ENCODE measurements around the gene PDZD8.

PDZD8 gene

DNA sequence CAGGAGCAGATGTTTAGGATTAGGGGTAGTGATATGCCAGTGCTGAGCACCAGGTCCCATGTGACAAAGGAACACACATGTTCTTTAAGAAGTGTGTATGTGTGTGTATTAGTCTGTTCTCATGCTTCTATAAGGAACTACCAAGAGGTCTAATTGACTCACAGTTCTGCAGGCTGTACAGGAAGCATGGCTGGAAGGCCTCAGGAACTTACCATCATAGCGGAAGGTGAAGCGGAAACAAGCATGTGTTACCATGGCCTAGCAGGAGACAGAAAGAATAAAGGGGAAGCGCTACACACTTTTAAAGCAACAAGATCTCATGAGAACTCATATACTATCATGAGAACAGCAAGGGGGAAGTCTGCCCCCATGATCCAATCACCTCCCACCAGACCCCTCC, 22.8 kb upstream of the PDZD8 start:
- DNase-seq (ENCODE audit: low read depth), result no peak

DNA sequence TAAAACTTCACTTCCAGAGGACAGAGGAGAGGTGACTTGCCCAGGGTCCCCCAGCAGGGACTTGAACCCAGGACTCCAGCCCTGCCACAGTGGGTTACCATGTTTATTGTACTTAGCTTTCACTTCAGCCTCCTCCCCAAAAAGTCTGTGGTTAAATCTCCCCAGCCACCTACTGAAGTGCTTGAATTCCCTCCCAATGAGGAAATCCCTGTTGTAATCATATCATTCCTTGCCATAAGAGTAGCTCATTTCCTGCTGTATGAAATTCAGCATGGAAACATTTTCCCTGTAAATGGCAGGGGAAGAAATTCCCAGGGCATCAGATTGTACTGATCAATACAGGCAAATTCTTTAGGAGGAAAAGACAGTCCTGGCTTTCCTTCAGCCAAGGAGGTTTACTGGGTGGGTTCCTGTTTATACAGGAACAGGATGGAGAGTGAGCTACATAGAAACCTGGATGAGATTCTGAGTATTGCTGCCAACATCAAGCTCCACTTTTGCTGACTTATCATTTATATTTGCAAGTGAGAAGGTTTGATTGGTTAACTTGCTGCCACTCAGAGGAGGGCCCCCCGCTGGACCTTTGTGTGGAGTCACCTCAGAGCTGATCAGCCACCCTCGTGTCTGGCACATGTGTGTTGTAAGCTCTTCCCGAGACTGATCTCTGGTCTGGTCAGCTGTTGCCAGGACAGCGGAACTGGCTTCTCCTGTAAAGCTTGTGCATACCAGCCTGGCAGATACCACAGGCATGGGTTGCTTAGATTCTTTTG, 16.4 kb upstream of the PDZD8 start:
- no peak for DNase-seq (ENCODE audit: low read depth)

DNA sequence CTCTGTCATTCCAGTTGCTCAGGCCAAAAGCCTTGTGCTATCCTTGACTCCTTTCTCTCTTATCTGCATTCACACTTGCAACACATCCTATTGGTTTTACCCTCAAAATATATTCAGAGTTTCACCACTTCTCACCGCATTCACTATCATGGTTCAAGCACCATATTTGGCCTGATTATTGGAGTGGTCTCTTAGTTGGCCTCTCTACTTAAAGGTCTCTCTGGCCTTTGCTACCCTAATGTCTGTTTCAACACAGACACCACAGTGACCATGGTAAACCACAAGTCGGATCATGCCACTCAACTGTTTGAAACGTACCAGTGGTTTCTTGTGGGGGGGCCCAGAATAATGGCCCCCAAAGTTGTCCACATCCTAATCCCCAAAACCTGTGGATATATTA, 15.2 kb upstream of the PDZD8 start:
- DNase-seq (ENCODE audit: low read depth), result no peak

DNA sequence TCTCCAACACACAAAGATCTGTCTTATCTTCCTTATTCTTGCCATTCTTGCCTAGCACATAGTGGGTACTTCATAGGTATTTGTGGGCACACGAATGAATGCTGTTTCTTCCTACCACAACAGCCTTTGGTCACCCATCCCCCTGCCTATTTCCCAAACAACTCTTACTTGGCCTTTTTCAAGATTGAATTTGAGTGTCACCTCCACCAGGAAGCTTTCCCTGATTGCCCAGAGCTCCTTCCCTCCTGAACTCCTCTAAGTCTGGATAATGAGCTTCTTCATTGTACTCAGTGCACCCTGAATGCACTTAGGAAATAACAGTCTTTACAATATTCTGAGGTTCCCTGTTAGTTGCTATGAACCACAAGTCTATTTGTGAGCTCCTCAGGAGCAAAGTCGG, 11.6 kb upstream of the PDZD8 start:
- DNase-seq (ENCODE audit: low read depth), result no peak

DNA sequence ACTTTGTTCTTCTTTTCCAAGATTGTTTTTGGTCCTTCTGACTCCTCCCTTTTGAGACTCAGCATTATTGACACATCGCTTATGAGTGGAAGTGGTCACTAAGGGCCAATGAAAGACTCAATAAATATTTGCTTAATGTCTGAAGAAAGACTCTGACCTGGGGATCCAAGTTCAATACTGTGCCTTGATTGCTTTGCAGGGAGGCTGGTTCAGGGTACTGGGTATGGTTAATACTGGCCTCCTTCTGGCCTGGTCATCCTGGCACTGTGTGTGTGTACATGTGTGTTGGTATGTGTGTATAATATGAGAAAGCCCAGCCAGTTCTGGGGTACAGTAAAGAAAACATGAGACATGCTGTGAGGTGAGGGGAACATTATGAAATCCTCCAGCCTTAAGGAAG, 7.6 kb upstream of the PDZD8 start:
- no peak for DNase-seq (ENCODE audit: low read depth)

DNA sequence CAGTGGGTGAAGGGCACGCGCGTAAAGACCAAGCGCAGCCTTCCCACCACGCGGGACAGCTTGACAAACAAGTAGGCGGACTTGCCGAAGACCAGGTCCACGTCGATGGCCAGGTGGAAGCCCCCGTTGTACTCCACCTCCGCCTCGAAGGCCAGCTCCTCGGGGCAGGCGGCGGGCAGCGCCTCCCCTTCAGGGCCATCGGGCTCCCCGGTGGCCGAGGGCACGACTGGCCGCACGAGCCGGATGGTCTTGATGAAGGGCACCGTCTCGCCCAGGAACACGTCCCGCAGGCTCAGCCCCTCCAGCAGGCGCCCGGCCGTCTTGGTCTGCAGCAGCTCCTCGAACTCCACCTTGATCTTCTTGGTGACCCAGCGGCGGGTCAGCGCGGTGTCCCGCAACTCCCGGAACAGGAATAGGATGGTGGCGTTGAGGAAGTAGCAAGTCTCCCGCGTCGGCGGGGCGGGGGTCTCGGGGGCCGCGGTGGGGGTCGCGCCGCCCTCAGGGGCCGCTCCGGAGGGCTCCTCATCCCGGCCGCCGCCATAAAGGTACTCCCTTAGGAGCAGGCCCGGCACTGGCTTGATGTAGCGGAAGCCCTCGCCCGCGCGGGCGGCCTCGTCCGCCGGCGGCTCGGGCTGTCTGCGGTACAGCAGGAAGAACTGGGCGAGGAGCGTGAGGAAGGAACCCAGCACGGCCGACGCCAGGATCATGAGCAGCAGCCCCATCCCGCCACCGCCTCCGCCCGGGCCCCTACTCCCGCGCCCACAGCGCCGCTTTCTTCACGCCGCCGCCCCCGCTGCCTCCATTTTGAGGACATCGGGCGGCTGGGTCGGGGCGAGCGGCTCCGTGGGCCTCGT, 507 bp downstream of the PDZD8 start:
- peak; percentile 5 for DNase-seq (ENCODE audit: low read depth)

DNA sequence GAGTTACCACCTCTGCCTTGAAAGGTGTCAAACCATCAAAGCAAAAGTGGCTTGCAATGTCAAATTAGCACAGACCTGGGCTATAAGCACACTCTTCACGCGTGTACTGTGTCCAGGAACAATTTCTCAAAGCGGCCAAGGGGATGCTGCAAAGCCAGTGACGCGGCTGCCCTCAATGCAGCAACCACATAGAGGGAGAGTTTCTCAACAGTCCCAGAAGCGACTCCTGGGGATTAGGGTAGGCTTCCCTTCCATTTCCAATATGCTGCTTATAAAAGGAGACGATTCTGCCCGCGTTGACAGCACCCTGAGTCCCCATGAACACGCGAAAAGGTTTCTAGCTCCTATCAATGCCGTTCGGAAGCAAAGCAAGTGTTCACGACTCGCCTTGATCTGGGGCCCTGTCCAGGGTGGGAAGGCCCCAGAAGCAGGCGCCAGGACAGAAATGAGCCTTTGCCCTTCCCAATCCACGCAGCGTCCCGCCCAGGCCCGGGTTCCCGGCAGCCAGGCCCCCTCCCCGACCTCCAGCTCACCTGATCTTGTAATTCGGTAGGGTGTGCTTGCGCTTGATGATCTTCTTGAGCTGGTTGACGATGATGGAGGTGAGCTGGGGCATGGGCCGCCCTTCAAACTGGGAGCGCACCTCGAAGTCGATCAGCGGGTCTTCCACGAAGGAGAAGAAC, 1.3 kb downstream of the PDZD8 start:
- peak; percentile 2 for DNase-seq (ENCODE audit: low read depth)

DNA sequence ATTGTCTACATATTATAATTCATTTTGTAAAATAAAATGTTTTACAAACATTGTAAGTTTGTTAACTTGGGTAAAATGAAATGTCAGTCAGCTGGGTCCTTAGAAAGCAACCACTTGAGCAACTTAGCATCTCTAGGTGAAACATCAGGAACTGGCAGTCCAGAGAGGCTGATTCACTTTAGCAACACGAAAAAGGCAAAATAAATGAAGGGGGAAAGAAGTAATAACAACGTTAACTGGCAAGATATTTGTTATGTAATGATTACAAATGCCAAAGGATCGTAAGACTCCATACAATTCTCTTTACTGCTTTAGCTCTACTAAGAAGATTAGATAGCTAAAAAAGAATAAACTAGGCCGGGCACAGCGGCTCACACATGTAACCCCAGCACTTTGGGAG, 5.0 kb downstream of the PDZD8 start:
- no peak for DNase-seq (ENCODE audit: low read depth)

DNA sequence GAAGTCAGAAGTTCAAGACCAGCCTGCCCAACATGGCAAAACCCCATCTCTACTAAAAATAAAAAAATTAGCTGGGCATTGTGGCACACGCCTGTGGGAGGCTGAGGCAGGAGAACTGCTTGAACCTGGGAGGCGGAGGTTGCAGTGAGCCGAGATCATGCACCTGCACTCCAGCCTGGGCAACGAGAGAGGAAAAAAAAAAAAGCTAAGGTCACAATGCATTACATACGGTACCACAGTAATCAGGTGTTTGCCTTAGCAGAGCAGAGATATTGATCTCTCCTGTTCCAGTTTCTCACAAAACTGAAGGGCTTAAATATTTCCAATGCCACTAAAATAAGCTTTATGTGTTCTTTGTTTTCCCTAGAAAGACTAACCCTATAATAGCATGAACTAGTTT, 7.5 kb downstream of the PDZD8 start:
- DNase-seq (ENCODE audit: low read depth), result no peak

DNA sequence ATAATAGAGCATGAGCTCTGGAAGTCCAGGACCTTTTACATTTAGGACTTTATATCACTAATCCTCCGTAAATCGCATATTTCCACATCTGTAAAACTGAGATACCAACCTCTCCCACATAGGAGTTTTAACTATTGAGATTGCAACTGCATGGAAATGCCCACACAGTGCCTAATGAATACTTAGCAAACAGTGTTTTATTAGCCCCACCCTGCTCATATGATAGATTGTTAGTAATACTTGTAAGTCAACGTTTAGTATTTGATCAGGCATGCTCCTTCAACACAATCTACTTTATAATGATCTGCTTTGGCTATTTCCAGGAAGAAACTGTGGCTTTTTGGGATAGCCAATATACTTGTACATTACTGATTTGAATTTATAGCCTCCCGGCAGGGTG, 8.5 kb downstream of the PDZD8 start:
- no peak for DNase-seq (ENCODE audit: low read depth)

DNA sequence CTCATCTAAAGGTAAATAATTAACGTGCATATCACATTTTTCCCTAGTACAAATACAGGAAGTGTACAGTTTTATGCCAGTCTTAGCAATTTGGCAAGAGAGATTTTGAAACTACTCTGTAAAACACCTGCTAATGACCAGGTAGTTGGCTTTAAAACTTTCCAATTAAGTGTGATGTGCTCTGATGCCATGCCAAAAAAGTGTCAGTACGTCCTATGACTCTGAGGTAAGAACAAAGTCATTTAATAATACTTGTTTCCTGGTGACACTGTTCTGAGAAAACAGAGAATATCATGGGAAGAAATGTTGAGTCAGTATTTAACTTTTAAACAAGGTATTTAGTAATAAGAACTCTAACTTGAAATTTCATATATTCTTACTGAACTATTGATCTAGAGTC, 9.6 kb downstream of the PDZD8 start:
- DNase-seq (ENCODE audit: low read depth), result no peak

DNA sequence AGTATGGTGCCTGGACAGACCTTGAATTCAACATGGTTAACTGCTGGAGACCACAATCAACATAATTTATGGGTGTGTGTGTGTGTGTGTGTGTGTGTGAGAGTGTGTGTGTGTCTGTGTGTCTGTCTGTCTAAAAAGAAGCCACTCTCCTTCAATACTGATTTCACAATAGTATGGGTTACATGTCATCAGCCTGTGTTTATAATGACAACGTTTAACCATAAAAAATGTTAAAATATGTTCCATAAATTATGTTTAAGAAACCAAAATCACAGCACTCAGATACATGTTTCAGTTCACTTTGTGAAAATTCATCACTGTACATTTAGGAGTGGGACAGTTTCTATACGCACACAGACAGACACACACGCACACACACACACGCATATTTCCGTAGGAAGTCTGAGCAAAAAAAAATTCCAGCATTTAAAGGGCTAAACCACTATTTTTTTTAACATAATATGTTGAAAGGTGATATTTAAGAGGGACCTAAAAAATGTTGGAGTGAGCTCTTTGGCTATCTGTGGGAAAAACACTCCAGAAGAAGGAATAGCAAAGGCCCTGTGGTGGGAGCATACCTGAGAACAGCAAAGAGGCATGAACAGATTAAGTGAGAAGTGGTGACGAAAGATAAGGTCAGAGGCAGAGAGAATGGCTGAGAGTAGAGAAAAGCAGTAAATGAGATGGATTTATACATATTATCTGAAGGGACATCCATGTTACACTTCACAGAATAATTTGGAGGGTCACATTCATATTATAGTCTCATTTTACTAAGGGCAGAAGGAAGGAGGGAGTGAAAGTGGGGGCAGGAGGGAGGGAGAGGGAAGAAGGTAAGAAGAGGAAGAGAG, 10.9 kb downstream of the PDZD8 start:
- no peak for DNase-seq (ENCODE audit: low read depth)

DNA sequence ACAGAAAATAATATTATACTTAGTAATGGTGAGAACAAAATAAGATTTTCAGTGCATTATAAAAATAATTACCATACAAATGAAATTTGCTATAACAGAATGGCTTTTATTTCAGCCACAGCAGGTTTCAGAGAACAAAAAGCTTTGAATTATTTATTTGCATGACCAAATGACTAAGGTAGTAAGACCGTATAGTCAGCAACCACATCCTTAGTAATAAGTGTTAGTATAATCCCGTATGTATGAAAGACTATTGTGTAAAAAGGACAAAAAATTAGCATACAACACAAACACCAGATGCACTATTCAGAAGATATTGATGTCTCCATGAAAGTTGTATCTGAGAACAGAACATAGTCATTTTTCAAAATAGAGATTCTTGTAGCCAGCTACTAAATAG, 12.2 kb downstream of the PDZD8 start:
- DNase-seq (ENCODE audit: low read depth), result no peak

DNA sequence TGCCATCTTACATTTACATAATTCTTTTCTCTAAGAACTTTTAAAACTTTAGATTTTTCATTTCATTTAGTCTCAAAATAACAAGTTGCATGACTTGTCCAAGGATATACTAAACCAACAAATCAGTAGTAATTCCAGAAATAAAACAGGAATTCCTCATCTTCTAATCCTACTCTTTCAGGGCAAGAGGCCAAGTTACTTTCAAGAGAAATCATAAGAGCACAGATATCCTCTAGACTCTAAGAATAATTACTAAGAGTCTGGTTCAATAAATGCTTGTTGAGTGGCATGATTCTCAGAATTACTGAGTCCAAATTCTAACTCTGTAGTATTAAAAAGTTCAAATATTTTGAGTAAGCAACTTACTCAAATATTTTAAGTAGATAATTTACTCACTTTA, 12.9 kb downstream of the PDZD8 start:
- DNase-seq (ENCODE audit: low read depth), result no peak

DNA sequence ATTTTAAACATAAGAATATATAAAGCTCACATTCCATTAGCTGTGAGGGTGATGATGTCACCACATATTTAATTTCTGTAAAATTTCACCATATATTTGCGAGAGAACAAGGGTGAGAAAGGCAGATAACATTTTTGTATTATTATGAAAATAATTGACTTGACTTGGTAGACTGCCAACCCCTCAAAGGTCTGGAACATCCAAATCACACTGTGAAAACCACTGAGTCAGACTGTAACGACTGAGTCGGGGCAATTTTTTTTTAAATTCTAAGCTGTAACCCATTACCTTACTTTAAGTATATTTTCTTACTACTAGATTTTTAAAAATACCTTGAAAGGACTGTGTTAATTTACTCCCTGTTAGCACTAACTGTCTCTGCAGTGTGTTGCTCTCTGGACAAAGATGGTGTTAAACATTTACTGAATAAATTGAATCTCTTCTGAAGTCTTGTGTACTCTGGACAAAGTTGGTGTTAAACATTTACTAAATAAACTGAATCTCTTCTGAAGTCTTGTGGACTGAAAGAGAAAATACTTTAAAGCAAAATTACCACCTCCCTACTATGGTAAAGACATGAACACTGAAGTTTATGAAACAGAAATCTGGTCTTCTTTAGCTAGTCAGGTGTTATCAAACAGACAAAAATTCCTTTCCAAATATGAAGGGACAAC, 14.1 kb downstream of the PDZD8 start:
- no peak for DNase-seq (ENCODE audit: low read depth)

DNA sequence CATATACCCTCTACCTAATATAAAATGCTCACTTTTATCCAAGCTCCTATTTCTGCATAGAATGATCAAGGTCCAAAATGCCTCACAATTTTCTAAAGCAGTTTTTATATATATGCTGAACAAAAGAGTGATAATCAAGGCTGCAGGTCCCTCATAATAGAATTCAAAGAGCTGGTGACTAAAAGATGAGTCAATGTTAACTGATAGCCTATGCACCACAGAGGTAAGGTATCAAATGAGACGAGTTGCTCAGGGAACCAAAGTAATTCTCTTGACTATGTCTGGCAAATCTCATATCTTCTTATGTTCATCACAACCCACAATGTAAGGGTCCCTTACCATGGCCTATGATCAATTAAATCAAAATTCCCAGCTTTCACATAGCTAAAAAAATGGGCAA, 15.2 kb downstream of the PDZD8 start:
- DNase-seq (ENCODE audit: low read depth), result no peak

DNA sequence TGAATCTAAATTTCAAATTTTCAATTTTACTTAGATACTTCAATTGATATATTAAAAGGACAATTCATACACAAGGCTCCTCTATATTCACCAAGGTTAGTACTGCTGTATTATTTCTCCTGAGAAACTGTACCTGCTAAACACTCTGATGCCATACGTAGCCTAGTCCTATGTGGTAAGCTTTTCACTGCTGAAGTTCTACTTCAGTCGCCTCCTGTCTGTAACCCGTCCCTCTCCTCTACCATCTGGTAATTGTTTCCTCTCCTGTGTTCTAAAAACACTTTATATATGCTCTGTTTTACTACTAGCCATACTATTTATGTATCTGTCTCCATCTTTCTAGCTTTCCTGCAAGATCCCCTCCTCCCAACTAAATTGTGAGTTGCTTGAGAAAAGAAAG, 20.2 kb downstream of the PDZD8 start:
- no peak for DNase-seq (ENCODE audit: low read depth)

DNA sequence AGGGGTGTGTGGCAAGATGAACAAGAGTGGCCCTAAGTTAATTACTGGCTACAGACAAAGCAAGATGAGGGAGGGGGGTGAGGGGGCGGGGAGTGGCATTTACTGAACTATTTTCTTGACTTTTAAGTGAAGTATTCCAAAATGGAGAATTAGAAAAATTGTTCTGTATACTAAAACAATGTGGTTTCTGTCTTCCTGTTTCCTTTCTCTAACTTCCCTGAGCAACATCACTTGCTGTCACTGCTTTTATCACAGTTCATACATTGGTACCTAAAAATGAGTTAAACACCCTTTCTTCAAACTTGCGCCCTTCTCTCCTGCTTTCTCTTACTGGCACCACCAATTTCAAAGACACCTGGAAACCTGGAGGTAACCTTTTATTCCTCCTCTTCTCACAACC, 21.6 kb downstream of the PDZD8 start:
- no peak for DNase-seq (ENCODE audit: low read depth)

DNA sequence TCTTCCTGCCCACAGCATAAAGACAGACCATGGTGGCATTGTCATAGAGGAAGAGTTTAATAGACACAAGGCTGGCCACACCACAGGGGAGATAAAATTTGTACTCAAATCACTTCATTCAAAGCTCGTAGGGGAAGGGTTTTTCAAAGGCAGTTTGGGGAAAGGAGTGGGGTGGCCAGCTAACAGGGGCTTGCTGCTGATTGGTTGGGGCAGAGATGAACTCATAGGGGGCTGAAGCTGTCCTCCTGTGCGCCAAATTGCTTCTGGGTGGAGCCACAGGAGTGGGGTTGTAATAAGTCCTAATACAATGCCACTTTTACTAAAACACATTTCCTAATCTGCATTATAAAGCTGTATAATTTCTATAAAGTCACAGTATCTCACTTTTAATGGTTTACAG, 22.5 kb downstream of the PDZD8 start:
- no peak for DNase-seq (ENCODE audit: low read depth)

DNA sequence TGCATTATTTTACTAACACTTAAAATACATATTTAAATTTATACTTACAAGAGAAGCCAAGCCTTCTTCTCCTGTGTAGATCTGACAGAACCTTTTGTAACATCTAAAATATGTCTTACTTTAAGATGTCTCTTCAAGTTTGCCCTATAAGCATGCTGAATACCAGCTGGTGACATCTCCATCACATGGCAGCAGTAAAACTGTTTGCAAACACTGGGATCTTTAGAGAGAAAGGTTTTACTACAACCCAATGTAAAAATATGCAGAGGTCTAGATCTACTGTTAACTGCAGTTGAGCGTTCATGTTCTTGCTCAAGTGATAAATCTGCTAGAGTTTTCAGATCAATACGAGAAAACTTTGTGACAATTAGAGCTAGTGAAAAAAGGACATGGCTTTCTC, 23.2 kb downstream of the PDZD8 start:
- DNase-seq (ENCODE audit: low read depth), result no peak

DNA sequence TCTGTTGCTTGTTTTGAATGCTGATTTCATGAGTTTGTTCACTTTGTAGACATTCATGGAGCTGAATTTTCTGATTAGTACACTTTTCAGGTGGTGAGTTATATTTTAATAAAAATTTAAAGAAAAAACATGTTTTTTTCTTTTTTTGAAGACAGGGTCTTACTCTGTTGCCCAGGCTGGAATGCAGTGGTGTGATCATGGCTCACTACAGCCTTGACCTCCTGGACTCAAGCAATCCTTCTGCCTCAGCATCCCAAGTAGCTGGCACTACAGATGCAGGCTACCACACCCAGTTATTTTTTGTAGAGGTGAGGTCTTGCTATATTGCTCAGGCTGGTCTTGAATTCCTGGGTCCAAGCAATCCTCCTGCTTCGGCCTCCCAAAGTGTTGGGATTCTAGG, 23.7 kb downstream of the PDZD8 start:
- DNase-seq (ENCODE audit: low read depth), result no peak

DNA sequence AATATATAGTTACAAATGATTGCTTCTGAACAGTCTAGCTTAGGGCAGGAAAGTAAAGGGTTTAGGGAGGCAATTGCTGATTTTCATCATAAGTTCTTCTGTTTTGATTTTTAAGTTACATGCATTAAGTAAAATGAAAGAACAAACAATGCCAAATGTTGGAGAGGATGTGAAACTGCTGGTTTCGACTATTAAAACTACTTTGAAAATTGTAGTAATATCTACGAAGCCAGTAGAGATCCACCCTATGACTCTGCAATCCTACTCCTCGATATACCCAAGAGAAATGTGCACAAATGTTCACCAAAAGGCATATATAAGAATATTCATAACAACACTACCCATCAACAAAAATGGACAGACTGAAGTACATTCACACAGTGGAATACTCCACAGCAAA, 24.3 kb downstream of the PDZD8 start:
- no peak for DNase-seq (ENCODE audit: low read depth)
